Calu3 (cell line): ENCODE results near the gene FBXL7. TPM values are rescaled to one million over a fixed set of nuclear protein-coding genes. Genes with fewer than 3 reads are reported as not detected.

Source experiments
- BruUV-seq: library from RNA; stranded (reverse); fragments of 400-500 nt; replicated peaks from 2 replicates; lab custom pipeline; 2021; lab: Mats Ljungman, UMichigan
- CTCF ChIA-PET: fragments of 300-600 bp; sonication (Branson Sonifier 250); formaldehyde crosslinking; loops from one replicate; lab custom pipeline; 2022; ENCODE audit warnings: antibody characterized with exemption; lab: Charles Lee
- DNase-seq: peaks from one replicate; pipeline ENCODE4 v3.0.0; 2022
- H3K27ac Mint-ChIP-seq: one replicate; pipeline ENCODE4 v1.8.0; 2022; ENCODE audit warnings: mixed read lengths; ENCODE audit not compliant: unreplicated experiment
- H3K27me3 Mint-ChIP-seq: one replicate; pipeline ENCODE4 v1.8.0; 2022; ENCODE audit warnings: mixed read lengths; ENCODE audit not compliant: unreplicated experiment
- H3K36me3 Mint-ChIP-seq: one replicate; pipeline ENCODE4 v1.8.0; 2022; ENCODE audit warnings: mild to moderate bottlenecking, moderate library complexity, mixed read lengths; ENCODE audit not compliant: insufficient read depth, unreplicated experiment
- H3K4me1 Mint-ChIP-seq: one replicate; pipeline ENCODE4 v1.8.0; 2022; ENCODE audit warnings: mild to moderate bottlenecking, low read depth, mixed read lengths; ENCODE audit not compliant: unreplicated experiment
- H3K4me3 Mint-ChIP-seq: one replicate; pipeline ENCODE4 v1.8.0; 2022; ENCODE audit warnings: mild to moderate bottlenecking, low read depth, moderate library complexity, mixed read lengths; ENCODE audit not compliant: unreplicated experiment
- H3K9me3 Mint-ChIP-seq: one replicate; pipeline ENCODE4 v1.8.0; 2022; ENCODE audit warnings: low read depth, mixed read lengths; ENCODE audit not compliant: unreplicated experiment
- intact Hi-C: fragments of 100-400 bp; cut with micrococcal nuclease; formaldehyde crosslinking; loops from one replicate; pipeline ENCODE4 v1.10.0; 2022; ENCODE audit not compliant: unreplicated experiment
- total RNA-seq: library from RNA; stranded (reverse); gene quantifications from 2 replicates; pipeline ENCODE4 v1.2.3, GENCODE V29; 2022
- TF ChIP-seq, protein P1 (sequence below): fragments of 200-600 bp; IDR thresholded peaks from one replicate; pipeline ENCODE4 v1.8.0; 2022; ENCODE audit warnings: antibody characterized with exemption; ENCODE audit not compliant: unreplicated experiment

FBXL7 gene
- total RNA-seq, 1 experiment from 2014 or later: not detected

DNA sequence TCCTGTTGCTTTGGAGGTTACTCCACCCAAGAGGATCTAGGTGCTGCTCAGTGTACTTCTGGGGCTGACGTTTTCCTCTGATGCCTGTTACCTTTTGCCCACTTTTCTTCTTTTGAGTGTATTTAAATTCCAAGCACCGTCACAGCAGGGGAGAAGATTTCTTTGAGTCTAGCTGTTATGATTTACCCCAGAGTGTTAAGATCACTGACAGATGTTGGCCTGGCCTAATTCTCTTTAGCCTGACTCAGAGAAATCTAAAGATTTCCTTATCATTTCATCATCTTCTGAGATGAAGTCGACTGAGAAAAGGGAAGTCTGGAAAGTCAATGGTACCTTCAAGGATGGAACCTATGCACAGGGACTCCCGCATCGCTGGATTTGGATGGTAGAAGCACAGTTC, 191.5 kb downstream of the FBXL7 start:
- no TSS peak for BruUV-seq
- Mint-ChIP-seq H3K4me1 (no peaks in the 10 kb centered on the region), H3K27me3 (no peaks in the 10 kb centered on the region), H3K27ac (no peak overlapping the region), H3K36me3 (no peaks in the 10 kb centered on the region), H3K4me3 (no peak overlapping the region), H3K9me3 (peaks cover 12% of the 10 kb centered on the region)
- DNase-seq: no peak
- intact Hi-C loops: no loop called here
- TF ChIP-seq, protein P1, sequence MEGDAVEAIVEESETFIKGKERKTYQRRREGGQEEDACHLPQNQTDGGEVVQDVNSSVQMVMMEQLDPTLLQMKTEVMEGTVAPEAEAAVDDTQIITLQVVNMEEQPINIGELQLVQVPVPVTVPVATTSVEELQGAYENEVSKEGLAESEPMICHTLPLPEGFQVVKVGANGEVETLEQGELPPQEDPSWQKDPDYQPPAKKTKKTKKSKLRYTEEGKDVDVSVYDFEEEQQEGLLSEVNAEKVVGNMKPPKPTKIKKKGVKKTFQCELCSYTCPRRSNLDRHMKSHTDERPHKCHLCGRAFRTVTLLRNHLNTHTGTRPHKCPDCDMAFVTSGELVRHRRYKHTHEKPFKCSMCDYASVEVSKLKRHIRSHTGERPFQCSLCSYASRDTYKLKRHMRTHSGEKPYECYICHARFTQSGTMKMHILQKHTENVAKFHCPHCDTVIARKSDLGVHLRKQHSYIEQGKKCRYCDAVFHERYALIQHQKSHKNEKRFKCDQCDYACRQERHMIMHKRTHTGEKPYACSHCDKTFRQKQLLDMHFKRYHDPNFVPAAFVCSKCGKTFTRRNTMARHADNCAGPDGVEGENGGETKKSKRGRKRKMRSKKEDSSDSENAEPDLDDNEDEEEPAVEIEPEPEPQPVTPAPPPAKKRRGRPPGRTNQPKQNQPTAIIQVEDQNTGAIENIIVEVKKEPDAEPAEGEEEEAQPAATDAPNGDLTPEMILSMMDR: no peak
- CTCF ChIA-PET: no interaction called here

DNA sequence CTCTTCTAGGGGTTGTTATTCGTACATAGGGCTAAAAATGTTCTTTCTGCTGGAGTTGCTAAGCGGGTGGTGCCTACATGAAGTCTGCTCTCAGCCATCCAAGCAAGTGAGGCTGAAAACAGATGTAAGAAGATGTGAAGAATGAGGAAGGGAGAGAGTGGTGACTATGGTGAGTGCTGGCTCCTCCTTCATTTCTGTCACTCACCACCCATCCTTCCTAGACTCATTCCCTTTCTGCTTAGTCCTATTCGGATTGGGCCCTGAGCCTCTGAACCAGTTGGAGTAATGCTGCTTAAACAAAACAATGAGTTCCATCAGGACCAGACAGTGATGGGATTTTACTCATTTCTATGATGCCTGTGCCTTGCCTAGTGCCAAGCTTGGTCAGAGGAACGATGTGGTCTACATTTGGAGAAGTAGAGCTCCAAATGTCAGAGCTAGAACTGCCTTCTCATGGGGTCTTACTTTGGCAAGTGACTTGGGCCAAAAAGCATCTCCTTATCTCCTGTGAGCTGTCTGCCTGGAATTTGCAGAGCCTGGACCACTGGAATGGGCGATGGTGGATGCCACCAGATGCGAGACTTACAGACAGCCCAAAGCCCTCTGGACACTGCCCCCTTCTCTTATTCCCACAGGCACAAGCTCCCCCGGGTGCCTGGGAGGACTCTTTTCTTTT, 192.9 kb downstream of the FBXL7 start:
- no peak overlapping the region for H3K4me3 Mint-ChIP-seq
- peaks cover 18% of the 10 kb centered on the region for H3K9me3 Mint-ChIP-seq
- TF ChIP-seq, protein P1: no peak
- DNase-seq: no peak
- no peaks in the 10 kb centered on the region for H3K36me3 Mint-ChIP-seq
- intact Hi-C loops: no loop called here
- H3K27me3 Mint-ChIP-seq: no peaks in the 10 kb centered on the region
- BruUV-seq: no TSS peak
- CTCF ChIA-PET: no interaction called here
- no peak overlapping the region for H3K27ac Mint-ChIP-seq
- no peaks in the 10 kb centered on the region for H3K4me1 Mint-ChIP-seq

GRCh38 chr5:15693382-15693728, 193.4 kb downstream of the FBXL7 start:
- CTCF ChIA-PET: no interaction called here
- BruUV-seq: no TSS peak
- TF ChIP-seq, protein P1: no peak
- H3K27me3 Mint-ChIP-seq: no peaks in the 10 kb centered on the region
- no peak overlapping the region for H3K4me3 Mint-ChIP-seq
- H3K27ac Mint-ChIP-seq: no peak overlapping the region
- H3K9me3 Mint-ChIP-seq: peaks cover 18% of the 10 kb centered on the region
- intact Hi-C loops: no loop called here
- H3K36me3 Mint-ChIP-seq: no peaks in the 10 kb centered on the region
- DNase-seq: no peak
- no peaks in the 10 kb centered on the region for H3K4me1 Mint-ChIP-seq

DNA sequence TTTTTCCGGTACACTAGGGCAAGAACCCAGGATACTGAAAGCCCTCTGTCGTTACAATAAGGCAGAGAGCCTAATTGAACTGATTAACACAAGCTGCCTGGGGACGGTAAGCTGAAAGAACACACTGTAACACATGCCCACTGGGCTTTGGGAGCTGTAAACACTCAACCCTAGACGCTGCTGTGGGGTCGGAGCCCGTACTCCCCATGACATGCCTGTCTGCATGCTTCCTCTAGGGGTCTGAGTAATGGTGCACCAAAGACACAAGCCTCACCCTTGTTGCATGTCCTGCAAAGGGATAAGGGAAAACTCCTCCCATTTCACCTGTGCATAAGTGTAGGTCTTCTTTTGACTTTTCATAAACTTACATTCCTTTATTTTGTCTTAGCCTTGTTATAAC, 194.0 kb downstream of the FBXL7 start:
- intact Hi-C loops: no loop called here
- DNase-seq: no peak
- H3K4me3 Mint-ChIP-seq: no peak overlapping the region
- no peaks in the 10 kb centered on the region for H3K4me1 Mint-ChIP-seq
- BruUV-seq: no TSS peak
- H3K27me3 Mint-ChIP-seq: no peaks in the 10 kb centered on the region
- TF ChIP-seq, protein P1: no peak
- H3K9me3 Mint-ChIP-seq: peaks cover 18% of the 10 kb centered on the region
- H3K36me3 Mint-ChIP-seq: no peaks in the 10 kb centered on the region
- CTCF ChIA-PET: no interaction called here
- no peak overlapping the region for H3K27ac Mint-ChIP-seq
